Pons (tissue), 1 donor: ENCODE measurements around the gene ARRB1.
"Not testable (repeated sequence)": the region's sequence is repeated elsewhere in the genome, so short reads cannot be mapped to it uniquely, and the experiment has no call there.

Experiments used
- DNase-seq: peaks from one replicate; pipeline ENCODE4 v3.0.0-alpha.2; 2016; ENCODE audit warnings: low spot score

The ARRB1 gene

GRCh38 chr11:75371949-75372876, 20.8 kb upstream of the ARRB1 start:
- no peak for DNase-seq

- peak; percentile 61 for DNase-seq
Observed at GRCh38 chr11:75369560-75370255, 18.2 kb upstream of the ARRB1 start.

- DNase-seq: not testable (repeated sequence)
Observed at GRCh38 chr11:75366826-75367225, 15.4 kb upstream of the ARRB1 start.

- DNase-seq: no peak
Observed at GRCh38 chr11:75365711-75366181, 14.3 kb upstream of the ARRB1 start.

GRCh38 chr11:75362285-75362684, 10.8 kb upstream of the ARRB1 start:
- not testable (repeated sequence) for DNase-seq

GRCh38 chr11:75356613-75357012, 5.2 kb upstream of the ARRB1 start:
- DNase-seq: no peak

- no peak for DNase-seq
Observed at GRCh38 chr11:75355051-75355450, 3.6 kb upstream of the ARRB1 start.

GRCh38 chr11:75352588-75353206, 1.2 kb upstream of the ARRB1 start:
- no peak for DNase-seq

GRCh38 chr11:75351791-75352587, 528 bp upstream of the ARRB1 start:
- DNase-seq: peak; percentile 57

GRCh38 chr11:75350743-75351540, 519 bp downstream of the ARRB1 start:
- no peak for DNase-seq

GRCh38 chr11:75350122-75350742, 1.2 kb downstream of the ARRB1 start:
- no peak for DNase-seq

- DNase-seq: no peak
Observed at GRCh38 chr11:75349521-75350116, 1.8 kb downstream of the ARRB1 start.

GRCh38 chr11:75347781-75348566, 3.5 kb downstream of the ARRB1 start:
- no peak for DNase-seq

GRCh38 chr11:75346912-75347647, 4.4 kb downstream of the ARRB1 start:
- no peak for DNase-seq

GRCh38 chr11:75346296-75346695, 5.2 kb downstream of the ARRB1 start:
- no peak for DNase-seq

GRCh38 chr11:75345455-75346160, 5.9 kb downstream of the ARRB1 start:
- no peak for DNase-seq

- no peak for DNase-seq
Observed at GRCh38 chr11:75344761-75345454, 6.6 kb downstream of the ARRB1 start.
